K562 (cell line): ENCODE measurements around the gene KIAA0040. TPM values are rescaled to one million over a fixed set of nuclear protein-coding genes. Genes with fewer than 3 reads are reported as not detected.

ENCODE experiments used
- ATAC-seq: fragments of 200-7000 bp; cut with Tn5 transposase; 3 replicates; pipeline ENCODE4 v1.9.1; 2020; ENCODE audit warnings: moderate library complexity
- BruUV-seq: library from RNA; stranded (reverse); fragments of 400-500 nt; replicated peaks from 2 replicates; lab custom pipeline; 2021; lab: Mats Ljungman, UMichigan
- CTCF ChIA-PET: fragments of 300-600 bp; formaldehyde crosslinking; extraction: SDS; loops from one replicate; lab custom pipeline; 2021; ENCODE audit warnings: low intra/inter-chr PET ratio; lab: Yijun Ruan, JAX
- POLR2A ChIA-PET: fragments of 300-600, 350-650 bp; sonication (Branson Sonifier 250); formaldehyde crosslinking; extraction: SDS; loops from one replicate; lab custom pipeline; 2021; ENCODE audit warnings: antibody characterized with exemption, inconsistent platforms; lab: Yijun Ruan, JAX
- DNase-seq, 4 experiments: peaks; one replicate each; pipeline versions ENCODE4 v3.0.0 to v3.0.0-alpha.2; 2011 to 2018; ENCODE audit warnings: low spot score in 3 of 4, mixed read lengths in 3 of 4; ENCODE audit errors: extremely low read depth in 1 of 4
- FAIRE-seq: peaks from 2 replicates; lab custom pipeline; 2011; peaks lifted over from hg19 to GRCh38; lab: Jason Lieb, UNC
- H2AFZ ChIP-seq: 2 replicates; pipeline ENCODE4 v1.6.0; 2011; ENCODE audit warnings: low read depth, low read length, control low read depth, inconsistent platforms
- H3K27ac ChIP-seq: fragments of 200-600 bp; 3 replicates; pipeline ENCODE4 v1.8.0; 2011; ENCODE audit warnings: low read depth, mild to moderate bottlenecking, control low read depth, inconsistent platforms, low read length, moderate library complexity, mixed read lengths; ENCODE audit errors: extremely low read depth
- H3K27me3 ChIP-seq, 2 experiments: fragments of 300-600 bp in 1 of 2; 2 replicates in 1 of 2; 3 replicates in 1 of 2; pipeline versions ENCODE4 v1.6.0 to v1.8.0; 2011; ENCODE audit warnings: inconsistent platforms in 2 of 2, low read length in 2 of 2, mild to moderate bottlenecking in 1 of 2, mixed read lengths in 1 of 2, moderate library complexity in 1 of 2; ENCODE audit not compliant: control insufficient read depth in 2 of 2, insufficient read depth in 2 of 2
- H3K36me3 ChIP-seq: fragments of 300-600 bp; 3 replicates; pipeline ENCODE4 v1.8.0; 2011; ENCODE audit warnings: mild to moderate bottlenecking, low read length, inconsistent platforms; ENCODE audit not compliant: control insufficient read depth, insufficient read depth
- H3K4me1 ChIP-seq, 2 experiments: fragments of 200-600 bp in 1 of 2; replicated peaks in 1 of 2; 2 replicates in 1 of 2; 3 replicates in 1 of 2; pipeline versions ENCODE4 v1.5.1 to v1.8.0; 2011; ENCODE audit warnings: inconsistent platforms in 2 of 2, low read length in 2 of 2, mild to moderate bottlenecking in 1 of 2, mixed read lengths in 1 of 2, moderate library complexity in 1 of 2; ENCODE audit not compliant: control insufficient read depth in 2 of 2, insufficient read depth in 2 of 2
- H3K4me2 ChIP-seq: 2 replicates; pipeline ENCODE4 v1.6.1; 2011; ENCODE audit warnings: low read length, control low read depth, inconsistent platforms, mixed read lengths; ENCODE audit not compliant: insufficient read depth
- H3K4me3 ChIP-seq: fragments of 200-600 bp; sonication (generic), shearing (Covaris generic); 2 replicates; pipeline ENCODE4 v1.5.1; 2016; ENCODE audit warnings: control low read depth, inconsistent platforms
- H3K79me2 ChIP-seq: fragments of 200-600 bp; 3 replicates; pipeline ENCODE4 v1.8.0; 2011; ENCODE audit warnings: low read length, inconsistent platforms; ENCODE audit not compliant: control insufficient read depth, insufficient read depth
- H3K9ac ChIP-seq, 2 experiments: 2 replicates each; pipeline versions ENCODE4 v1.6.0 to v1.6.1; 2011; ENCODE audit warnings: low read depth in 2 of 2, low read length in 2 of 2, control low read depth in 1 of 2, inconsistent platforms in 1 of 2, mild to moderate bottlenecking in 1 of 2, mixed read lengths in 1 of 2; ENCODE audit not compliant: insufficient read depth in 1 of 2
- H3K9me1 ChIP-seq: one replicate; pipeline ENCODE4 v1.6.0; 2011; ENCODE audit warnings: inconsistent platforms, mild to moderate bottlenecking, low read length, moderate library complexity; ENCODE audit not compliant: control insufficient read depth, insufficient read depth
- H3K9me3 ChIP-seq: replicated peaks from 2 replicates; pipeline ENCODE4 v1.5.1; 2011; ENCODE audit warnings: low read depth, low read length, inconsistent platforms; ENCODE audit not compliant: control insufficient read depth, insufficient read depth
- H4K20me1 ChIP-seq: replicated peaks from 2 replicates; pipeline ENCODE4 v1.6.1; 2011; ENCODE audit warnings: low read length, inconsistent platforms, mixed read lengths; ENCODE audit not compliant: control insufficient read depth, insufficient read depth
- SRF ChIP-seq, 2 experiments: fragments of 250-450, 450-650 bp in 1 of 2; sonication (Bioruptor Pico) in 1 of 2; sonication (generic) in 1 of 2; formaldehyde crosslinking; IDR thresholded peaks; 2 replicates each; pipeline versions ENCODE4 v1.5.0 to v1.5.1; 2020 to 2022; ENCODE audit warnings: mild to moderate bottlenecking in 1 of 2, missing genetic modification reagents in 1 of 2
- ZNF584 ChIP-seq: fragments of 200-800 bp; sonication (Bioruptor generic); IDR thresholded peaks from 2 replicates; pipeline ENCODE4 v1.6.1; 2016; ENCODE audit warnings: low read depth, mild to moderate bottlenecking, missing genetic modification characterization, missing compliant biosample characterization
- ZNF77 ChIP-seq: fragments of 250-450 bp; sonication (Bioruptor Pico); IDR thresholded peaks from 2 replicates; pipeline ENCODE4 v1.5.0; 2020
- WGBS: fragments of 100-300 bp; shearing (Covaris generic); methylation state at CpG from one replicate; pipeline ENCODE4 v1.1.6; 2016; ENCODE audit warnings: low coverage, mixed read lengths; ENCODE audit not compliant: insufficient coverage; ENCODE audit errors: missing lambda C conversion rate; 5-methylcytosine and 5-hydroxymethylcytosine counted together
- in situ Hi-C: fragments of 300-500 bp; cut with MboI; formaldehyde crosslinking; loops from 4 replicates; pipeline ENCODE4 v1.15.0; 2018; ENCODE audit warnings: inconsistent platforms, mixed read lengths
- intact Hi-C: fragments of 100-400 bp; cut with micrococcal nuclease; formaldehyde crosslinking; loops from 2 replicates; pipeline ENCODE4 v1.14.2; 2022
- polyA plus RNA-seq, 8 experiments: library from polyadenylated mRNA; depleted of rRNA in 4 of 8; stranded (reverse) in 5 of 8; unstranded in 3 of 8; fragments of >200 nt; fragmentation: Nextera tagmentation in 2 of 8; fragmentation: Illumina TruSeq in 1 of 8; extraction: Ambion mirVana in 2 of 8; extraction: Trizol in 1 of 8; gene quantifications; 2 replicates each; pipeline versions ENCODE4 v1.2.1 to v1.2.3, GENCODE V29; 2011 to 2014; ENCODE audit warnings: inconsistent platforms in 1 of 8, missing spikeins in 1 of 8
- total RNA-seq, 7 experiments: library from RNA; depleted of rRNA in 6 of 7; stranded (reverse); fragments of >200 nt in 6 of 7; fragmentation: Illumina TruSeq in 2 of 7; extraction: Trizol in 2 of 7; gene quantifications; 2 replicates each; pipeline versions ENCODE4 v1.2.1 to v1.2.3, GENCODE V29; 2011 to 2021; ENCODE audit warnings: low replicate concordance in 1 of 7
- TF ChIP-seq, protein P1 (sequence below): sonication (generic); formaldehyde crosslinking; IDR thresholded peaks from 2 replicates; pipeline ENCODE4 v1.8.1; 2023; ENCODE audit warnings: mild to moderate bottlenecking, missing genetic modification reagents

The KIAA0040 gene
- total and polyA plus RNA-seq, 9 of the 15 experiments (the other 6 are each of a cell fraction or from before 2014, with no cell fraction given) = 3.4 to 13.6 (median 7.1) TPM

DNA sequence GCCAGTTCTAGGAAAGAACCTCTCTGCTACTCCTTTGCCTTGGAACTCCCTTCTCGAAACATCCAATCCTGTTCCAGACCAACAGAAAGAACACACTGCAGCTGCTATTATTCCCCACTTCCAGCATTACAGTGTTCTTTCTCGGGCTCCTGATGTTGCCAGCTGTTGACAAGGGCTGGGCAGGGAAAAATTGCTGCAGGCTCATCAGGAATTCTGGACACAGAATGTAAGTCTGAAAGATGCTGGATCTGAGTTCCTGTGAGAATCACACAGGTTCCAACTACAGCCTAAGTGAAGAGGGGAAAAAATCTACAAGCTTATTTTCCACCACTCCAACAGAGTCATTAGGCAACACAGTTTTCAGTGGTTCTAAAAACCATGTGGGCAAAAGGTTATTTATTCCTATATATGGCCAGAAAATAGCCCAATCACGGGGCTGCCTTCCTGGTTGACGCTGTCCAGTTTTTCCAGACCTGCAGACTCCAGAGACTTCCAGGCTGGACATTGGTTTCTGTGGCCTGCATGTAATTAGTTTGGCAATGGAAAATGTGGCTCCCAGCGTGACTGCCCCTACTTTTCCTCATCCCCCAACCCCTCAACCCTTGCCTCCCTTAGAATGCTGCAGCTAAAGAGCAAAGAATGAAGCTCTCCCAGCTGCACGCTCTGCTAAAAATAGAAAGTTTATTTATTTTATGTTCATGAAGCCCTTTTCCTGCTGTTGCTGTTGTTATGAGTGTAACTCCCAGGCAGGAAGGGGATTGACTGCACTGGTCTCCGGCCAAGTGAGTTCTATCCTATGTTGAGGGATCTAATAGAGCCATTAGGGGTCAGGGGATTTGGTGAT, 8.3 kb upstream of the KIAA0040 start:
- WGBS = under 1% methylated on average over 7 of the region's 7 CpGs

More for the DNA sequence above, 8.3 kb upstream of the KIAA0040 start:
- no peak overlapping the region for H2AFZ ChIP-seq
- no peaks in the 10 kb centered on the region for H3K79me2 ChIP-seq
- ChIA-PET POLR2A (interaction anchor here (1.1 to 1.8 kb wide), 2 partner anchors 13 to 21 kb away, joined by 4 to 8 read pairs; no protein-coding TSS in a partner anchor), CTCF (no interaction called here)
- ATAC-seq = no peak
- DNase-seq = no peak
- in situ Hi-C loops = no loop called here
- intact Hi-C loops = no loop called here
- no peaks in the 10 kb centered on the region for H3K9me3 ChIP-seq
- H3K4me2 ChIP-seq = no peak overlapping the region
- FAIRE-seq = no peak
- no peak overlapping the region for H3K4me3 ChIP-seq
- H3K4me1 ChIP-seq = no peaks in the 10 kb centered on the region; a peak in 1 of 5 replicates
- TF ChIP-seq ZNF584 (no peak), SRF (CRISPR knock-in tag; IDR thresholded peaks at IDR 0.05) (no peak), ZNF77 (no peak)
- TF ChIP-seq, protein P1, sequence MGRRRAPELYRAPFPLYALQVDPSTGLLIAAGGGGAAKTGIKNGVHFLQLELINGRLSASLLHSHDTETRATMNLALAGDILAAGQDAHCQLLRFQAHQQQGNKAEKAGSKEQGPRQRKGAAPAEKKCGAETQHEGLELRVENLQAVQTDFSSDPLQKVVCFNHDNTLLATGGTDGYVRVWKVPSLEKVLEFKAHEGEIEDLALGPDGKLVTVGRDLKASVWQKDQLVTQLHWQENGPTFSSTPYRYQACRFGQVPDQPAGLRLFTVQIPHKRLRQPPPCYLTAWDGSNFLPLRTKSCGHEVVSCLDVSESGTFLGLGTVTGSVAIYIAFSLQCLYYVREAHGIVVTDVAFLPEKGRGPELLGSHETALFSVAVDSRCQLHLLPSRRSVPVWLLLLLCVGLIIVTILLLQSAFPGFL (CRISPR knock-in tag) = no peak
- no peaks in the 10 kb centered on the region for H4K20me1 ChIP-seq
- no peaks in the 10 kb centered on the region for H3K36me3 ChIP-seq
- H3K27me3 ChIP-seq = peaks cover 24 to 25% of the 10 kb centered on the region in 2 experiments
- H3K9ac ChIP-seq = no peak overlapping the region
- H3K9me1 ChIP-seq = no peaks in the 10 kb centered on the region
- H3K27ac ChIP-seq = no peak overlapping the region
- no TSS peak for BruUV-seq
